HG02973 (cell line): ENCODE results near the gene GTF2F1.
"Not testable (repeated sequence)": the region's sequence is repeated elsewhere in the genome, so short reads cannot be mapped to it uniquely, and the experiment has no call there.

Experiments used
- ATAC-seq: cut with Tn5 transposase; IDR thresholded peaks from one replicate; pipeline ENCODE4 v1.9.1; 2021; ENCODE audit warnings: moderate library complexity; ENCODE audit not compliant: unreplicated experiment

Gene GTF2F1

GRCh38 chr19:6393074-6393982 lies at the start of gene GTF2F1:
Gene GTF2F1, minus strand, starts transcription at chr19:6393164. Its CDS starts 169 bp downstream, at chr19:6392995.
- ATAC-seq: peak; percentile 75

GRCh38 chr19:6442087-6442688 lies 49.2 kb upstream of the GTF2F1 start:
- no peak for ATAC-seq

DNA sequence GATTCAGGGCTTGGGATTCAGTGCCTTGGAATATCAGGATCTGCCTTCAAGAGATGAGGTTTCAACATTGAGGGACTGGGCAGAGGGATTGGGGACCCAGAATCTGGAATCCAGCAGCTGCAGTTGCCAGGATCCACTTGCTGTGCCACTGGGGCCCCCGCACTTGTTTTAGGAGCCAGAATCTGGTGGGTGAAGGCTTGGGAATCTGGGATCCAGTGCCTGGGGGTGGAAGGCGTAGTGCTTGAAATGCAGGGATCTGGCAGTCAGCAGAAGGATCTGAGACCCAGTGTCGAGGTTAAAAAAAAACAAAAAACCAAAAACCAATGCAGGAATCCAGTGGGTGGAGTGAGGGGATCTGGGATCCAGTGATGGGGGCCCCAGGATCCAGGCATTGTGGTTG lies 47.9 kb upstream of the GTF2F1 start:
- no peak for ATAC-seq

DNA sequence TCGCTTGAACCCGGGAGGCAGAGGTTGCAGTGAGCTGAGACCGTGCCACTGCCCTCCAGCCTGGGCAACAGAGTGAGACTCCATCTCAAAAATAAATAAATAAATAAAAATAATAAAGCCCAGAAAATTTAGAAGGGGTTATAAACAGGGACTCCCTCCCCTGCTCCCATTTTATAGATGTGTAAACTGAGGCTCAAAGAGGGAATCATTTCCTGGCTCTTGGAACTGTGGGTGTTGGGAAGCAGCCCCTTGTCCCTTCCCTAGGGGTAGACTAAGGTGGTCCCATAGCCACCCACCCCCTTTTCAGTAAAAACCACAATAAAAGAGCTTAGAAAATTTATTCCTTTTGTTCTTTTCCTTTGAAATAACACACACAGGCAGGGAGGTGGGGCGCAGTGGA lies 46.8 kb upstream of the GTF2F1 start:
- no peak for ATAC-seq

DNA sequence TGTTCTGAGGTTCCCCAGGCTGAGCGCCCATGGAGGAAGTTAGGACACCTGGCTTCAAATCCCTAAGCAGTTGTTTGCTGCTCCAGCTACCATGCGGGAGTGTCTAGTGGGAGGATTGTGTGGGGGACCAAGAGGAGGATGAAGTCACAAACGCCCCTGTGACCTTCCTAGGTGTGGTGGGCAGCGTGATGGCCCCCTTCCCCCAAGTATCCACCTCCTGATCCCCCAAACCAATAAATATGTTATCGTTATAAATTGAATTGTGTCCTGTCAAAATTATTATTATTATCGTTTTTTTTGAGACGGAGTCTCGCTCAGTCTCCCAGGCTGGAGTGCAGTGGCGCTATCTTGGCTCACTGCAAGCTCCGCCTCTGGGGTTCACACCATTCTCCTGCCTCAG lies 40.7 kb upstream of the GTF2F1 start, which contains the start of gene SLC25A41:
Gene SLC25A41 (minus strand): TSS at position 101 of the 400 bp plus-strand sequence. CDS start 70 bp downstream, at position 31.
- ATAC-seq: no peak

- ATAC-seq: no peak
Measured at GRCh38 chr19:6433165-6433564, 40.2 kb upstream of the GTF2F1 start.

DNA sequence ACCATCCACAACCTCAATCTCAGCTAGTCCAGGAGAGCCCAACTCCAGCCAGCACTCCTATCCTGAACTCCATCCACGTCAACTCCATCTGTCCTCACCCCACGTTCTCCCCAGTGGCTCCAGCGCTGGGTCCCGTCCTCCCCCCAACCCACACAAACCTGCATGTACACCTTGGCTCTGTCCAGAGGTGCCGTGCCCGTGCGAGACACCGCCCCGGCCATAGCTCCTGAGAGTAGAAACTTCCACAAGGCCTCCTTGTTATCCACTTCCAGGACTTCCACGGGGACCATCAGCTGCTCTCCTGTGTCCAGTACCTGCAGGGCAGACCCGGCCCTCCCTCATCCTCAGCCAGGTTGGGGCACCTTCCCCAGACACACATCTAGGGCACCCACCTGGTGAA lies 38.9 kb upstream of the GTF2F1 start:
- ATAC-seq: no peak

DNA sequence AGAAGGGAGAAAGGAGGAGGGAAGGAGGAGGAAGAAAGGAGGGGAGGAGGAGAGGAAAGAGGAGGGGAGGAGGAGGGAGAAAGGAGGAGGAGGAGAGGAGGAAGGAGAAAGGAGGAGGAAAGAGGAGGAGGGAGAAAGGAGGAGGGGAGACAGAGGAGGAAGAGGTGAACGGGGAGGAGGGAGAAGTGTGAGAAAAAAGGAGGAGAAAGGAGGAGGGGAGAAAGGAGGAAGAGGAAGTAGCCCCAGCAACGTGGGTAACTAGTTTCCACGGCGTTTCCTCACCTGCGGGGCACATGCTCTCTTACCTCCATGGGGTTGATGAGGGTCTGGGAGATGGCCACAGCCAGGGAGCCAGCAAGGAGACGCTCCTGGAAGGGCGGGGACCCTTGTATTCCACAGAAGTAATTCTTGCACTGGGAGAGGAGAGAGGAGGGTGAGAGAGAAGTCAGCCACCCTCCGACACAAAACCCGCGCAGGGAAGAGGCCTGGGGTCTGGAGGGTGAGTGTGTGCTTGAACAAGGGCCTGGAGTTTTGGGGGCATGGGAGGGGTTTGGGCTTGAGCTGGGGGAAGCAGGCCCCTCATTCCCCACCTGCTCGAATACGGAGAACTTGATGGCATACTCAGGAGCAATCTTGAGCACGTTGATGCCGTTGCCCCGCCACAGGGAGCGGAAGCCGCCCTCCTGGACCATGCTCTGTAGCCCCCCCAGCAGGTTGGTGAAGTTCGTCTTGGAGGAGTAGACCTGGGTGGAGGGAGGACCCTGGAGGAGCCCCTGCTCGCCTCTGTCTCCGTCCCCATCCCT lies 36.7 kb upstream of the GTF2F1 start:
- no peak for ATAC-seq

DNA sequence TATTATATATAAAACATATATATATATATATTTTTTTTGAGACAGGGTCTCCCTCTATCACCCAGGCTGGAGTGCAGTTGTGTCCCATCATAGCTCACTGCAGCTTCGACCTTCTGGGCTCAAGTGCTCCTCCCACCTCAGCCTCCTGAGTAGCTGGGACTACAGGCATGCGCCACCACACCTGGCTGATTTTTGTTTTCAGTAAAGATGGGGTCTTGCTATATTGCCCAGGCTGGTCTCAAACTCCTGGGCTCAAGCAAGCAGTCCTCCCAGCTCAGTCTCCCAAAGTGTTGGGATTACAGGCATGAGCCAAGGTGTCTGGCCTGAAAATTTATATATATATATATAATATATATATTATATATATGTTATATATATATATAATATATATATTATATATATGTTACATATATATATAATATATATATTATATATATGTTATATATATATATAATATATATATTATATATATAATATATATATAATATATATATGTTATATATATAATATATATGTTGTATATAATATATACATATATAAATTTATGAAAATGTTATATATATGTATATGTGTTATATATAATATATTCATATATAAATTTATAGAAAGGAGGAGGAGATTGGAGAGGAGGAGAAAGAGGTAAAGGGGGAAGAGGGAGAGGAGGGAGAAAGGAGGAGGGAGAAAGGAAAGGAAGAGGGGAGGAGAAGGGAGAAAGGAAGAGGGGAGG lies 35.9 kb upstream of the GTF2F1 start:
- ATAC-seq: not testable (repeated sequence)

DNA sequence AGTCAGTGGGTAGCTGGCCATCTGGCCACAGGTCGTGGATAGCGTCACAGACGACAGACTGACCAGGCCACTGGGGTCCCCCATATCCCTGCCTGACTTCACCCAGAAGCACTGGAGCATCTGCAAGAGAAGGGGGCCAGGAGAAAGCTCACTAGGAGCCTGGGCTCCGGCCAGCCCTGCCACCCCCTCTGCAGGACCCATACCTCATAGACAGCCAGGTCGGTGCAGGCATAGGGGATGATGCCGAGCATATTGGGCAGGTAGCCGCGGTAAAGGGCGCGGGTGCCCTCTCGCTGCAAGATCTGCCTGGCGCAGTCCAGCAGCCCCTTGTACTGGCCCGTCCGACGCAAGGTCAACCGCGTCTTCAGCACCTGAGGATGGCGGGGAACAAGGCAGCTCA lies 34.2 kb upstream of the GTF2F1 start:
- no peak for ATAC-seq

DNA sequence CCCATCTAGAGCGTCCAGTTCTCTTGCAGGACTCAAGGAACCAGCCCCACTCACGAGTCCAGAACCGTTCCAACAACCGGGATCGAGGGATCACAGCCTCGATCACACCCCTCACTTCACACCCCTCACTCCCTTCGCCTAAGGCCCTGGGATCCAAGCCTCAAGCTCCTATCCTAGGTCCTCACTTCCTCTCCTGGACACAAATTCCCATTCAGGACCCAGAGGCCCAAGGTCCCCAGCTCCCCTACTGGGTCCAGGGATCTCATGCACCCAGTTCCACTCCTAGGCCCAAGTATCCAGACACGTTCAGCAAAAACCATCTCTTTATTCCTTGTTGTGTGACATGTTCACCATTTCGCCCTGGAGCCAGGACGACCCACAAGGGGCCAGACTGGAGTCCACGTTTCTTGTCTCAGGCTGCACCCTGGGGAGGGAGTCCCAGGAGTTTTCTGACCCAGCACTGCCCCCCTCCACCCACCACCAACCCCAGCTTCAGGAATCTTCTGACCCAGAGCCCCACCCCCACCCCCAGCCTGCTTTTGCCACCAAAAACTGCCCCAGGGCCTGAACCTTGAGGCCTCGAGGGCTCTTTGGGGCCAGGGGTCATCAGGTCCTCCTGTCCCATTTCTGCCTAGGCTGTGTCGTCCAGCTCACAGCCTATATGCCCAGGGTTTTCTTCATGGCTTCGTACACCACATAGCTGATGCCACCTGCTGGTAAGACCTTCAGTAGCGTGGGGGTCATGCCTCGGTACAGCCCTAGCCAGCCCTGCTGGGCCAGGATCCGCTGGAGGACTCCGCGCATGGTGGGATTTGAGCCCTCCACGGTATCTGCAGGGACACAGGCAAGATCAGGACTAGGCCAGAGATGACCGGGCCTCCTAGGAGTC lies 33.0 kb upstream of the GTF2F1 start:
- ATAC-seq: no peak

- ATAC-seq: peak; percentile 79
Measured at GRCh38 chr19:6424939-6425731, 32.2 kb upstream of the GTF2F1 start.

- ATAC-seq: no peak
Measured at GRCh38 chr19:6424195-6424938, 31.4 kb upstream of the GTF2F1 start, which contains the start of gene KHSRP. Gene KHSRP, minus strand, starts transcription at chr19:6424811. Its CDS starts 110 bp downstream, at chr19:6424701.

- no peak for ATAC-seq
Measured at GRCh38 chr19:6423499-6424194, 30.7 kb upstream of the GTF2F1 start.

GRCh38 chr19:6421075-6422014 lies 28.4 kb upstream of the GTF2F1 start:
- no peak for ATAC-seq

DNA sequence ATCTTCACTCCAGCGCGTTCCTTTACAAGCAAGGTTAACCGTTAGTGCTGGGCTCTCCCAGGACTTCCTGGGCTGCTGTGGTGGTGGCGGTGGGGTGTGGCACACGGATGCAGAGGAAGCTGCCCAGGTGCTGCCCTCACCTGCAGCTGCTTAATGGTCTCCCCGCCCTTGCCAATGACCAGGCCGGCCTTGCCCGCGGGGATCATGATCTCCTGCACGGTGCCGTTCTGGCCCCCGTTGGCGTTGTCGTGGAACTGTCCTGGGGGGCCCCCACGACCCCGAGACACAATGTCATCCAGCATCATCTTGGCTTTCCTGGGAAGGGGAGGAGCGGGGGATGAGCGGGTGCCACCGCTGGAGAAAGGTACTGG lies 25.6 kb upstream of the GTF2F1 start:
- no peak for ATAC-seq
